Activated CD8-positive, alpha-beta memory T cell treated with anti-CD3 and anti-CD28 coated beads, Interleukin-2, amount 50 U/mL, for 1 hour (primary cell): ENCODE data around the gene CEP76.

Experiments used
- DNase-seq: peaks from one replicate; pipeline ENCODE4 v3.0.0-alpha.2; 2020; ENCODE audit errors: extremely low read depth

Gene CEP76

DNA sequence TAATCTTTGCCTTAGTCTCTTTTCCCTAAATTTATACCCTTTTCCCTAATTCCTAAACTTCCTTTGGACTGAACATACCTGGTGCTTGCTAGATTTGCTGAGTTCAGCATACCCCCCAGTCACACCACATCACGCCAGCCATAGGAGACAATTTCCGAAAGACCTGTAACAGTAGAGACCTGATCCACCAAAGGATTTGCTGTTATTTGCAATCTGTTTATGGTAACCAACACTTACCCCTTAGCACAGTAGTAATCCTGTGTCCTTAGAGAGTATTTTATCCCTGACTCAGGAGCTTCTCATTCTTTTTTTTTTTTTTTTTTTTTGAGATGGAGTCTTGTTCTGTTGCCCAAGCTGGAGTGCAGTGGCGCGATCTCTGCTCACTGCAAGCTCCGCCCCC, 8.9 kb upstream of the CEP76 start:
- no peak for DNase-seq

DNA sequence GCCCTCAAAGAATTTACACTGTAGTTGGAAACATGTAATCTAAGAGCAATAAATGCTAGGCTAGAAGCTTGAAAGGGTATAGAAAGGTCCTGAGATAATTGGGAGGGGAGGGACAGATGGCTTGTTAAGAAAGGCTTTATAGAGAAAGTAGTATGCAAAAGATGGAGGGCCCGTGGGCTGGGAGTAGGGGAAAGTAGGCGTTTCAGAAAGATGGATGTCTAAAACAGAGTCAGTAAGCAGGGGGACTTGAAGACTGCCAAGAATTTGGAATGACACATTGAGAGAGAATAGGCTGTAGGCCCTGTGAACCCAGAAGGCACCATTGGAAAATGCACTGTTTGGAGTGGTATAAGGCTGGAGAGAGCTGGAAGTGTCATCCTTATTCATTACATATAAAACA, 1.1 kb upstream of the CEP76 start:
- no peak for DNase-seq

DNA sequence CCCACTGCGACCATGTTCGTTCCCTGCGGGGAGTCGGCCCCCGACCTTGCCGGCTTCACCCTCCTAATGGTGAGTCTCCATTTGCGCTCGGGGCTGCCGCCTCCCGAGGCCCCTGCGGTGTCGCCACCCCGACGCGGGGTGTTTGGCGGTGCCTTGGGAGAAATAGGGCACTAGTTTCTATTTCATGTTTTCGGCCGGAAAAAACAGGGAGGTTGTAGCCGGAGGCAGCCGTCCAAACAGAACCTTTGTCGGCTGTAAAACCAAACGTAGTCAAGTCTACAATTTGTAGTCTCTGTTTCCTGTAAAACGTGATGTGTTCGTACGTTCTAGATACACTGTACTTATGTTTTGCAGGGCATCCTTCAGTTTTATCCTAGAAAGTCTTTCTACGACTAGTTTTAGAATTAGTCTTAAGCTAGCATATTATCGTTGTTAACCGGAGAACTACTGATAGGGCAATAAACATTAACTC, 609 bp upstream of the CEP76 start:
- no peak for DNase-seq

DNA sequence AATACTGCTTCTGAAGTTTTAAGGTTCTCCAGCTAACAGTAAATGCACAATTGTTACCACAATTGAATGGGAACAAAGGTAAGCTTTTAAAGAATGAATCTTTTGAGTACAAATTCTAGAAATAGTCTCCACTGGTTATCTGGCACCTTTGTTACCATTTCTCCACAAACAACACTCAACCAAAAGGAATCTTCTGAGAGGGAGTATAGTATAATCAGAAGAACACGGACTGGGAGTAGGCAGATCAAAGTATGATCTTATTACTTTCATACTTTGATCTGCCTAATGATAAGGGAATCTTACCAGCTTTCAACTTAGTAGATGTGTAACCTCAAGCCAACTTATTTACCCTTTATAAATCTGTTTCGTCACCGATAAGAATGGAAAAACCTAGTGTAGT, 1.4 kb downstream of the CEP76 start:
- DNase-seq: no peak

DNA sequence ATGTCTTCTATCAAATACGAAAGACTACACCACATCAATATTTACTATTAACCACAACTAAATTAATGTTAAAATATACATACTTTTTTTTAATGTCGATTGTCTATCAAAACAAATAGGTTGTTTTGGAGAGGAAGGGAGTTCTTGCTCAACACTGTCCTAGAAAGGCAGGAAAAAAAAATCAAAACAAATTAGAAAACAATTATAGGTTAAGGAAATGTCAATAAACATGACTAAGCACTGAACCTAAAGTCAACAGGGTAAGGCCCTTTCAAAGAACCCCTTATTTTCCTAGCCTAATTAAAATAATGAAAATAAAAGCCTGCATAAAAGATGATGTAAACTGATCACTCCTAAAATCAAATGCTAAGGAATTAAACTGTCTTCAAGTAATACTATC, 2.8 kb downstream of the CEP76 start:
- no peak for DNase-seq

DNA sequence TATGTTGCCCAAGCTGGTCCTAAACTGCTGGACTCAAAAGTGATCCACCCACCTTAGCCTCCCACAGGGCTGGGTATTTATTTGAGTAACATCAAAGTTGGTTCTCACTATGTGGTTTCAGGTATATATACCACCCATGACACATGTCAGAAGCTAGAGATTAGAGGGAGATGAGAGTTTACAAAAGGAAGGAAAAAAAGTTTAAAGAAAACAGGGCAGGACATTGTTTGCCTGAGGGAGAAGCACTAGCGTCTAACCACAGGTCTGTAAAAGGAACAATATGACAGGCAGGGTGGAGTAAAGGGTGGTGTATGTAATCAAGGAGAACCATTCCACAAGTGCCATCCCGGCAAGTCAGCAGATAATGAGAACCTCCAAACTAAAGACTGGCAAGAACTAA, 8.5 kb downstream of the CEP76 start:
- no peak for DNase-seq

DNA sequence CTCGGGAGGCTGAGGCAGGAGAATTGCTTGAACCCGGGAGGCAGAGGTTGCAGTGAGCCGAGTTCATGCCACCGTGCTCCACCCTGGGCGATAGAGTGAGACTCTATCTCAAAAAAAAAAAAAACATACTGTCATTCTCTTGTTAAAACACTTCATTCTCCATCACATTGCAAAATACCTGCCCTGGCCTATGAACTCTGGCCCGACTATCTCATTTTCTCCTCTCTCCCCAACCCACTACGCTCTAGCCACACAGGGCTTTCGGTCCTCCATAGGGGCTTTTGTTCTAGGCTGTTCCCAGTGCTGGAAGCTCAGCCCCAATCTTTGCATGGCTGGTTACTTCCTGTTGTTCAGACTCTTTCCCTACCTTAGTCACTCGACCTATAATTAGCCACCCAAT, 10.3 kb downstream of the CEP76 start:
- no peak for DNase-seq

DNA sequence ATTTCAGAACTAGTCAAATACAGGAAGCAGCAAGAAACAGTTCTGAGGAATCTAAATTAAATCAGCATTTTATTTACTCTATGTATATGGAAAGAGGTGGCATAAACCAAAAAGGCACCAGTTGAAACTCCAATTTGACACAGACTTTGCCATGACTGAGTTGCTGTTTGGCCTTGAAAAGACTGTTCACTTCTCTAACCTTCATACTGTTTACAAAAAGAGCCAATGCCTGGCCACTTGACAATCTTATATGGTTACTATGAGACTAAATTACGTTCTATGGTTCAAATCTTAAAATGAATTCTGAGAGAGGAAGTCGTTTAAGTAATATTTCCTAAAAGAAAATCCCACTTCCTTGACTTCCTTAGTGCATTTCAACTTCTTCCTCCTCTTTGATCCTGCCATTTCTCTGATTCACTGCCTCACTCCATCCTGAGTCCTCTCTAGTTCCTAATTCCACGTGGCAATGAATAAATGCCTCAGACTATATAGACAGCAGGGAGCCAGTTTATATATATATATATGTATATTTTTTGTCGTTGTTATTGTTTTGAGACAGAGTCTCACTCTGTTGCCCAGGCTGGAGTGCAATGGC, 13.2 kb downstream of the CEP76 start:
- no peak for DNase-seq

DNA sequence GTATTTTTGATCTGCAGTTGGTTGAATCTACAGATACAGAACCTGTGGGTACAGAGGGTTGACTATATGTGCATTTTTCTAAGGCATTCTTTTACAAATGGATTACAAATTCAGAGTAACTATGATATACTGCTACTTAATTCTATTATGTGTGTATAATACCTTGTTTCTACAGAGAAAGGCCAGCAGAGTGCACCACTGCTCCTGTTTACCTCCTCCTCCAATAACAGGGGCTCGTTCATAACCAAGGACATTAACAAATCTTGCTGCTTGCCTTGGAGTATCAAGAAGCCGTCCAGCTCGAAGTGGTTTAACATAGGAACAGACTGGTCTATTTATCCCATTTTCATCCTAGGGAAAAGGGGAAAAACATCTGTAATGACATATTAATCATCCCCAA, 16.4 kb downstream of the CEP76 start:
- no peak for DNase-seq

DNA sequence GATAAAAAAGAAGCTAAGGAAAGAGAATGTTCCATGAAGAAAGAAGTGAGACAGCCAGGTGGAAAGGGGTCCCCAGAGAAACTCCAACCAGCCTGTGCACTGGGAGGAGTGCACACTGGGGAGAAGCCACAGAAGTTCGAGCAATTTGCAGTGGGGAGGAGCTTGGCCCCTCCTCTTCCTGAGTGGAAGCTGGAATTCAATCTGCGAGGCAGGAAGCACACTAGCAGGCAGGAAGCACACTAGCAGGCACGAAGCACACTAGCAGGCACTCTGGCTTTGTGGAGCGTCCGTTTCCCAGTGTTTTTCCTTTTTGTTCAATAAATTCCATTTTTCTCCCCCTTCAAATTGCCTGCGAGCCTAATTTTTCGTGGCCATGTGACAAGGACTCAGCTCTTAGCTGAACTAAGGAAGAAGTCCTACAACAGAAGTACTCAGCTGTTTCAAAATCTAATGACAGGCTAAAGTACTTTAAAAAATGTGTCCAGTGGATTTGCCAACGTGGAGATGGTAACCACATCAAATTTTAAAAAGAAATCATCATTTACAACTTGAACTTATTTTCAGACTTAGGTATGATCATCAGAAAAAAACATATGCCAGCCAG, 23.2 kb downstream of the CEP76 start:
- no peak for DNase-seq

DNA sequence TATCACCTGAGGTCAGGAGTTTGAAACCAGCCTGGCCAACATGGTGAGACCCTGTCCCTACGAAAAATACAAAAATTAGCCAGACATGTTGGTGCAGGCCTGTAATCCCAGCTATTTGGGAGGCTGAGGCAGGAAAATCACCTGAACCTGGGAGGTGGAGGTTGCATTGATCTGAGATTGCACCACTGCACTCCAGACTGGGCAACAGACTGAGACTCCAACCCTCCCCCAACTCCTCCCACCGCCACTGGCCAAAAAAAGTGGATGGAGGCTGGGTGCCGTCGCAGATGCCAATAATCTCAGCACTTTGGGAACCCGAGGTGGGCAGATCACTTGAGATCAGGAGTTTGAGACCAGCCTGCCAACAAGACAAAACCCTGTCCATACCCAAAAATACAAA, 34.5 kb downstream of the CEP76 start:
- DNase-seq: no peak

DNA sequence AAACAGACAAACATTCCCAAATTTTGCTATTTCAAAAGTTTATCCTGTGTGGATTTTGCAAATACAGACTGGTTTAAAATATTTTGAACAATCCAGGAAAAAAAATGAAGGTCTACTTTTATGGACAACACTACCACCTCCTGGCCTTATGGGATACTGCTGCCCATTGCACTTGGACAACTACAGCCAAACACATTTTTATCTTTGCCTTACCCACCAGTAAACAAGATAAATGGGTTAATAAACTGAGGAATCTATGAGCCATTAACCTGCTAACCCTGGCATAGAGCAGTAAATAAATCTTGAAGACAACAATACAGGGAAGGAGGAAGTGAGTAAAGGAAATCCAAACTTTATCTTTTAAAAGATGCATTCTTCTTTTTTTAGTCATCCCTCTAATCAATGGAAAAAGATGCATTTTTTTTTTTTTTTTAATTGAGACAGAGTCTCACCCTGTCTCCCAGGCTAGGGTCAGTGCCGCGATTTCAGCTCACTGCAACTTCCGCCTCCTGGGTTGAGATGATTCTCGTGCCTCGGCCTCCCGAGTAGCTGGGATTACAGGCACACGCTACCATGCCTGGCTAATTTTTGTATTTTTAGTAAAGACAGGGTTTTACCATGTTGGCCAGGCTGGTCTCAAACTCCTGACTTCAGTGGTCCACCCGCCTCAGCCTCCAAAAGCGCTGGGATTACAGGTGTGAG, 42.5 kb downstream of the CEP76 start:
- no peak for DNase-seq

DNA sequence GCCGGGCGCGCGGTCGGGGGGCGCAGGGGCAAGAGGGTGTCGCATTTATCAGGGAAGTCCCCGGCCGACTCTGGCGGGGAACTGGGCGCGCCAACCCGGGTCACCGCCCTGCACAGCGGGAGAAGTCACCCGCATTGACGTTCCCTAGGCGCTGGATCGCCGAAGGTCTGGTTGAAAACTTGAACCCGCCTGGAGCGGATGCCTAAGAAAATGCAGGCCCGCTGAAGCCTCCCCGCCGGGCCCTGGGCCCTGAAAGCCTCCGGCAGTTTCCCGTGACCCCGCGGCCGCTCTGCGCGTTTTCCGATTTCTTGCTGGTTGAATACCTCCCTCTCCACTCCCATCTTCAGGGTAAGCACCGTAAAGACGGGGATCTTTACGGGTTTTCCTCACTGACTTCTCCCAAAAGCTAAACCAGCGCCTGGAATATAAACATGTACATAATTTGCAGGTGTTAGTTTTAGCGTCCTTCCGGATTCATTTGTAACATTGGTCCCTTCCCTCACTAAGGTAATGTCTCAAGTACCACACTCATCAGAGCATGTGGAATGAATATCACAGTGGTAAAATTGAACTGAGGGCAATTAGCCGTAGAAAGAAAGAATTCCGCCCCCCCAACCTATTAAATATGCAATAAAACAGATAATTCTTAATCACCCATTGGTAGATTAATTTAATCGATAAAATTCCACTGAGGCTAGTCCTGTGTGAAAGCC, 43.9 kb downstream of the CEP76 start:
- DNase-seq: no peak

DNA sequence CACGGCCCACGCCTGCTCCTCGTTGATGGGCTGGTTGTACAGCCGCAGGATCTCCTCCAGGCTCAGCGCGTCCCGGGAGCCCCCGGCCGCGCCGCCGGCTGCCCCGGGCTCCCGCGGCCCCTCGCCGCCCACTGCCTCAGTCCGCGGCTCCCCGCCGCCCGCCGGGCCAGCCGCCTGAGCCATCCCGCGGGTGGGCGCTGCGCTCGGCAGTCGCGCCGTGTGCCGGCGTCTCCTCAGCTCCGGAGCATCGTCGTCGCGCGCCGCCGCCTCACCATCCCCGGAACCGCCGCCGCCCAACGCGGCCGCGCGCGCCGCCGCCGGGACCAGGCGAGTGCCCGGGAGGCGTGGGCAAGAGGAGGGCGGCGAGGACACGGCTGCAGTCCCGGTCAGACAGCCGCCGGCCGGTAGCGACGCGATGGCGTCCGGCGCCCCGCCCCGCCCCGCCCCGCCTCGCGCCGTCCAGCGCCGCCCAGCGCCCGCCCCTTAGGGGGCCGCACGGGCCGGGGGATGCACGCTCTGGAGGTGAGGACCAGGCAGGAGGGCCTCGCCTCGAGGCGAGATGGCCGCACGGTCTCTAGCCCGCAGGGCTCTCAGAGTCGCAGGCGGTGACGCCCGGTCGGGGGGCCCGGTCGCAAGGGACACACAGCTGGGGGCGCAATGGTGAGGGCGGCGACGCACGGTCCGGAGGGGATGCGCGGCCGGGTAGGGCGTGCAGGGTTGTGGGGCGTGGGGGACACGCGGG, 44.7 kb downstream of the CEP76 start, which contains the start of gene SPIRE1:
Gene SPIRE1, minus strand, starts transcription at position 424 of the 742 bp plus-strand sequence. Its CDS starts 241 bp downstream, at position 183.
- DNase-seq: no peak

DNA sequence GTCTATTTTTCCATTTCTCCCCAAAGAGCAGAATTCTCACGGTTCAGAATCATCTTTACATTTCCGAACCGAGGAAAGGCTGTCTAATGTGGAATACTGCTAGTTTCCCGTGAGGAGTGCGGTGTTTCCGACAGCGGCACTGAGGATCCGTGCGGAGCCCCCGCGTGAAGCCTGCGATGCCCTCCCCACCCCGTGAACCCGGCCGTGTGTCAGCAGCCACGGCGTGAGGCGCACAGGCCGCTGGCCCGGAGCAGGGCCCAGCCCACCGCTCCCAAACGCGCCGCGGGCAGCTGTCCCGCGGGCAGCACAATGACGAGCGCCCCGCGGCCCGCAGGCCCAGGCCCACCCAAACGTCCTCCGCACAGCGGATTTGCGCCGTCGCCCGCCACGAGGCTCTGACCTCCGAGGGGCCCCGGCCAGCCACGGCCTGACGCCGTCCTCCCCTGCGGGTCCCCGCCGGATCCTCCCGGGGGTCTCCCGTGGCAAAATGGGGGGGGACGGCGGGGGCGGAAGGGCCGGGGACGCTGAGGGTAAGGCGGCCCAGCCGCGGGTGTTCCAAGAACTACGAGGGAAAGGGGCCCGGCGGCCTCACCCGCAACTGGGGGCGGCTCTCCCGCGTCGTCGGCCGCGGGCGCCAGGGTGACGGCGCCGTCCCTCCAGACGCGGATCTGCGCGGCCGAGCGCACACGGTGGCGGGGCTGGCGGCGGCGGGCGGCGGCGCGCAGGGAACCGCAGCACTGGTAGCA, 45.4 kb downstream of the CEP76 start:
- no peak for DNase-seq

DNA sequence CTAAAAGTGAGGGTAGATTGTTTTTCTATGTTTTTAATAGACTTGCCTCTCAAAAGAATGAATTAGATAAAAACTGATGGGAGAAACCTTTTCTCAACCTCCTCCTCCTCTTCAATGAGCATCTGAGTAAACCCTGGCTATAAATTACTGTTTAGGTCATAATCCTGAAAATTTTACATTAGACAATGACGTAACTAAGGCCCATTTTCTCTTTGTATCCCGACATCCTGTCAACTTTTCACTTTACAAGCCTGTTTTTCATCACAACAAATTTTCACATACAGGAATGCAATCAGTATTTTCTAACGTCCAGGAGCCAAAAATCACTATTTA, 46.0 kb downstream of the CEP76 start:
- no peak for DNase-seq

DNA sequence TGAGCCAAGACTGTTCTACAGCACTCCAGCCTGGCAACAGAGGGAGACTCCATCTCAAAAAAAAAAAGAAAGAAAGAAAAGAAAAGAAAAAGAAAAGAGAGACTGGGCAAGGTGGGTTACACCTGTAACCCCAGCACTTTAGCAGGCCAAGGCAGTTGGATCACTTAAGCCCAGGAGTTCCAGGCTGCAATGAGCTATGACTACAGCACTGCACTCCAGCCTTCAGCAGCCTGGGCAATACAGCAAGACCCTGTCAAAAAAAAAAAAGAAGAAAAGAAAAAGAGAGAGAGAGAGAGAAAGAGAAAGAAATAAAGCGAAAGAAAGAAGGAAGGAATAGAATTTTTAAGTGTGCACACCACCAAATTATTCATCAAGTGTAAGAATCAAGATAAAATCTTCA, 47.6 kb downstream of the CEP76 start:
- DNase-seq: no peak

DNA sequence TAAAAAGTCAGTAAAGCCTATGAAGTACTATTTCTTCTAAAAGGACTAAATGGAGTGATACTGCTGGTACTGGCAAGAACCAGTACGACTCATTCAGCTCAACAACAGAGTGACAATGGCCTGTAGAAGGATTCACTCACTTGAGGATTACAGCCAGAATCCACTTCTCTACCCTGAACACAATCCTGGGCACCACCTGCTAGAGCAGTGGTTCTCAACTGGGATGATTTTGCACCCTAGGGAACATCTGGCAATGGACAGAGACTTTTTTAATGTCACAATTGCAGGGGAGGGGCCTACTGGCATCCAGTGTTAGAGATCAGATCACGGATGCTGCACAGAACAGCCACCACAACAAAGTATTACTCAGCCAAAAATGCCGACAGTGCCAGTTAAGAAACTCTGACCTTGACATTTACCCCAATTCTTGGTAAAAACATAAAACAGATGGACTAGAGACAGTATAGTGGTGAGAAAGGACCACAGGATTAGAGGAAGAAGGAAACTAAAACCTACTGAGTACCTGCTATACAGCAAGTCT, 49.6 kb downstream of the CEP76 start:
- no peak for DNase-seq

DNA sequence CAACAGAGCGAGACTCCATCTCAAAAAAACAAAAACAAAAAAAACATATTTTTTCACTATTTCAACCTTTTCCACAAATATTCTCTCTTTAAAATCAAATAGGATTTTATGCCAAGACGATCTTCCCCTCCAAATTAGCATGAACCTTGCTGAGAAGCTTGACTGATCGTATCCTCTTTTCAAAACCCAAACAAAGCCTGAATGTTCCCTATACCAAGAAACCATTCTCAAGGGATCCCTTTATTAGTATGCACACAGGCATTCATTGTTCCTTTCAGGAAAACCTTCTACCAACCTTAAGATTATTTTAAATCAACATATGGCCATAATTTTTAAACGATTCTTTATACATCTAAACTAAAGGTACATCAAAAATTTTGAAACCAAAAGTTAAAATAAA, 50.9 kb downstream of the CEP76 start:
- DNase-seq: no peak

DNA sequence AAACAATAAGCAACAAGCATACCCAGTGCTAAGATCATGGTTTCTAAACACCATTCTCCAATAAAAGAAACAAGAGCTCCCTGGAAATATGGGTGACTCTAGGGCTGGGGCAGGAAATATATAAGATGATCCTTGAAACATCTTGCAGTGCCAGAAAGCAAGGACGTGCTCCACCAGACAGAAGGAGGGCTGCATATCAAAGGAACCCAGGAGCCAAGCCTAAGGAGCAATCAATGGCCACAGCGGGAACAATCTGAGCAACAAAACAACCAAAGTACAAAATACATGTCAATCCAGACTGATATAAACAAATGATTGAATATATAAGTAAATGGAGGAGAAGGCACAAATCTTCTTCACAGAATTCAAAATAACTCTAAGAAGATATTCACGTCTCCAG, 54.8 kb downstream of the CEP76 start:
- no peak for DNase-seq

DNA sequence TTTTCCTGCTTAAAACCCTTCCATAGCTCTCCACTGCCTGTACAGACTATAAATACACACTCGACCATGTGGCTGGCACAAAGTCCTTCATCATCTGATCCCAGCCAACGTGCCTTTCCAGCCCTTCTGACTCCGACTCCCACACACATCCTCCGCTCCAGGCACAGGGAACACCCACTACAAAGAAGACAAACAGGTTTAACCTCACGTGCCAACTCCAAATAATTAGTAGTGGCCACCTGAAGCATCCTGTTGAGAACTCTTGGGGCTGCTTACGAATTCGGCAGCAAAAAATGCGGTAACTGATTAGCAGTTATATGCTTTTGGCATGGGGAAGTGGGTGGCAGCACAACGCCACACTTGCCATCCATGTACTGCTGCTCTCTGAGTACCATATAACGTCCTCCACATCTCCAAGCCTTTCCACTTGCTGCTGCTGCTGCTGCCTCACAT, 56.7 kb downstream of the CEP76 start:
- no peak for DNase-seq
